ENCODE data around the gene ZGRF1.
"Not testable (repeated sequence)": the region's sequence is repeated elsewhere in the genome, so short reads cannot be mapped to it uniquely, and the experiment has no call there.

Gene ZGRF1

DNA sequence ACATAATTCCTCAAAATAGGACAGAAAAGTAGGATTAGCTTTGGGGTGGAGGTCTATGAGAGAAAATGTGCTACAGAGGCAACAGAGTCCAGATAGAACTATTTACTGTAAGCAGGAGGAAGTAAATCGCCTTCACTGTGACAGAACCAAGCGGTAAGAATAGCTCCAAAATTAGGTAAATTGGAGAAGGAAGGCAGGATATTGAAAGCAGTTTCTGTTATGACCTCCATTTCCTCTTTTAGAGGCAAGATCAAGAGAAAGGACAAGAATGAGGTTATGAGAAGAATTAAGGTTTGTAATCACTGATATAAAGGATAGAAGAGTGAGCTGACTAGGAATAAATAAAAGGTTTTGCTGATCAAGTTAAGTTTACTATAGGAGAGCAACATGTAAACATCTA, 76.6 kb downstream of the ZGRF1 start:
- no peak for DNase-seq
- TF ChIP-seq CTCF (IDR thresholded peaks at IDR 0.05; ENCODE audit: low read depth, low read length) = no peak
- no peak overlapping the region for H3K4me3 ChIP-seq (ENCODE audit: low read depth, low read length)
- H3K27me3 ChIP-seq = no peaks in the 10 kb centered on the region
- H3K4me1 ChIP-seq = no peaks in the 10 kb centered on the region
- H3K36me3 ChIP-seq = peaks cover 12% of the 10 kb centered on the region
- no peaks in the 10 kb centered on the region for H3K9me3 ChIP-seq

- H3K27me3 ChIP-seq = no peaks in the 10 kb centered on the region
- no peak for TF ChIP-seq CTCF (IDR thresholded peaks at IDR 0.05; ENCODE audit: low read depth, low read length)
- no peak overlapping the region for H3K4me3 ChIP-seq (ENCODE audit: low read depth, low read length)
- DNase-seq = no peak
- peaks cover 15% of the 10 kb centered on the region for H3K36me3 ChIP-seq
- H3K9me3 ChIP-seq = no peaks in the 10 kb centered on the region
- H3K4me1 ChIP-seq = no peaks in the 10 kb centered on the region
Observed at GRCh38 chr4:112559053-112559452, 77.7 kb downstream of the ZGRF1 start.

DNA sequence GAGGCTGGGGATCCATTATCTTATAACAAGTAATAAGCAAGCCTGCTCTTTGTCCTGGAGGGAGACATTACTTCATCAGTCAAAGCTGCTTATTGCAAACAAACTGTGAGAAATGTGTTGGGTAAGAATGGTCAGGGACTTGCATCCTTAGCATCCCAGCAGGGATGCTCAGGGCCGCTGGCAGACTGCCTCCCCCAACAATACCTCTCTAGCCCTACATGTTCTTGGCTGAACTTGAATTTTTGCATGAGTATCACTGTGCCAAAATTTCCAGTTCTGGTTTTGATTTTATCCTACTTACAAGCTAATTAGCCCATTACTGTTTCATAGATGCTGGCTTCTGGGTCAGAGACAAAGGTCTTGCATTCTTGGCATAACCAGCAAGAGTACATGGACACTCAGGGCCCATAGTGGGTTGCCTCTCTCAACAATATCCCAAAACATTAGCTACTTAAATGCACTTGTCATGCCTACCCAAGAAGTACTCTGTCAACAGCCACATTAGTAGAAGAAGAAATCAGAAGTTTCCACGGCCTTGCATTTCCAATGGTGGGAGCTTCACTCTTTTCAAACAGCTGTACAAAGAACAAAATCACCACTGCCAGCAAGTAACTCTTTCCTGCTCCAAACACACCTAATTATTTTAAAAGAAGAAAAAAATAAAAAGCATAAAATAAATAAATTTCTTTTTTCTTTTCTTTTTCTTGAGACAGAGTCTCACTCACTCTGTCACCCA, 78.9 kb downstream of the ZGRF1 start:
- Histone ChIP-seq H3K27me3 (no peaks in the 10 kb centered on the region), H3K4me1 (no peaks in the 10 kb centered on the region), H3K9me3 (no peaks in the 10 kb centered on the region), H3K4me3 (ENCODE audit: low read depth, low read length) (no peak overlapping the region), H3K36me3 (peaks cover 15% of the 10 kb centered on the region)
- no peak for TF ChIP-seq CTCF (IDR thresholded peaks at IDR 0.05; ENCODE audit: low read depth, low read length)
- no peak for DNase-seq

DNA sequence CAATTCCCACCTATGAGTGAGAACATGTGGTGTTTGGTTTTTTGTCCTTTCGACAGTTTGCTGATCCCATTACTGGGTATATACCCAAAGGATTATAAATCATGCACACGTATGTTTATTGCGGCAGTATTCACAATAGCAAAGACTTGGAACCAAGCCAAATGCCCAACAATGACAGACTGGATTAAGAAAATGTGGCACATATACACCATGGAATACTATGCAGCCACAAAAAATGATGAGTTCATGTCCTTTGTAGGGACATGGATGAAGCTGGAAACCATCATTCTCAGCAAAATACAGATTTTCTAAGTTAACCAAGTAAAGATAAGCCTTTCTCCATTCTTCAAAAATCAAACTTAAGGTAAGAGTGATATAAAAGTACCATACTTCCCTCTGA, 82.4 kb downstream of the ZGRF1 start:
- not testable (repeated sequence) for DNase-seq; H3K36me3 ChIP-seq; H3K9me3 ChIP-seq; H3K27me3 ChIP-seq; H3K4me1 ChIP-seq; H3K4me3 ChIP-seq (ENCODE audit: low read depth, low read length)

GRCh38 chr4:112552668-112553067, 84.0 kb downstream of the ZGRF1 start:
- H3K4me3 ChIP-seq (ENCODE audit: low read depth, low read length) = no peak overlapping the region
- no peaks in the 10 kb centered on the region for H3K4me1 ChIP-seq
- DNase-seq = no peak
- peaks cover 3% of the 10 kb centered on the region; the same call in 1 of the 2 replicates for H3K36me3 ChIP-seq
- TF ChIP-seq CTCF (IDR thresholded peaks at IDR 0.05; ENCODE audit: low read depth, low read length) = no peak
- H3K9me3 ChIP-seq = no peaks in the 10 kb centered on the region
- no peaks in the 10 kb centered on the region for H3K27me3 ChIP-seq

DNA sequence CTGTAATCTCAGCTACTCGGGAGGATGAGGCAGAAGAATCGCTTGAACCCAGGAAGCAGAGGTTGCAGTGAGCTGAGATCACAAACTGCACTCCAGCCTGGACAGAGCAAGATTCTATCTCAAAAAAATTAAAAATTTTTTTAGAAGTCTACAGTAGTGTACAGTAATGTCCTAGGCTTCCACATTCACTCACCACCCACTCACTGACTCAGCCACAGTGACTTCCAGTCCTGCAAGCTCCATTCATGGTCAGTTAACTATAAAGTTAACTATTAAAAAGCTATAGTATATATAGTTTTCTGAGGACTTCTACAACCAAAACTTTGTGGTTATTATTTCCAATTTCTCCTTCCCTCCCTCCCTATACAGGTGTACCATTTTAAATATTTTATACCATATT, 86.0 kb downstream of the ZGRF1 start:
- Histone ChIP-seq H3K36me3 (peaks cover 3% of the 10 kb centered on the region; the same call in 1 of the 2 replicates), H3K4me3 (ENCODE audit: low read depth, low read length) (no peak overlapping the region), H3K9me3 (no peaks in the 10 kb centered on the region), H3K27me3 (no peaks in the 10 kb centered on the region), H3K4me1 (no peaks in the 10 kb centered on the region)
- DNase-seq = no peak
- no peak for TF ChIP-seq CTCF (IDR thresholded peaks at IDR 0.05; ENCODE audit: low read depth, low read length)
